GM12878 (cell line): ENCODE measurements around the gene PTPRN2. TPM values are rescaled to one million over a fixed set of nuclear protein-coding genes. Genes with fewer than 3 reads are reported as not detected.

Experiments
- ATAC-seq: fragments of 200-7000 bp; cut with Tn5 transposase; 3 replicates; pipeline ENCODE4 v1.9.1; 2020; ENCODE audit warnings: mild to moderate bottlenecking, moderate library complexity
- BruUV-seq: library from RNA; stranded (reverse); fragments of 400-500 nt; replicated peaks from 2 replicates; lab custom pipeline; 2021; lab: Mats Ljungman, UMichigan
- CTCF ChIA-PET: fragments of 300-600 bp; sonication (Branson Sonifier 250); formaldehyde crosslinking; extraction: SDS; loops from one replicate; lab custom pipeline; 2021; ENCODE audit warnings: inconsistent platforms; lab: Yijun Ruan, JAX
- POLR2A ChIA-PET: fragments of 350-600 bp; formaldehyde crosslinking; extraction: SDS; loops from one replicate; lab custom pipeline; 2021; ENCODE audit warnings: inconsistent platforms; lab: Charles Lee
- RAD21 ChIA-PET: fragments of 300-600 bp; sonication (Branson Sonifier 250); formaldehyde crosslinking; loops from one replicate; lab custom pipeline; 2023; ENCODE audit warnings: antibody characterized with exemption; ENCODE audit not compliant: unreplicated experiment; lab: Charles Lee
- SMC1A ChIA-PET: fragments of 300-600 bp; sonication (Branson Sonifier 250); formaldehyde crosslinking; loops from one replicate; lab custom pipeline; 2023; ENCODE audit not compliant: unreplicated experiment, uncharacterized antibody; lab: Charles Lee
- DNase-seq: peaks from one replicate; pipeline ENCODE4 v3.0.0-alpha.2; 2011; ENCODE audit warnings: low read depth, low spot score
- FAIRE-seq: peaks from 3 replicates; lab custom pipeline; 2011; peaks lifted over from hg19 to GRCh38; lab: Jason Lieb, UNC
- H2AFZ ChIP-seq: 2 replicates; pipeline ENCODE4 v1.6.0; 2011; ENCODE audit warnings: low read depth, low read length, control low read depth; ENCODE audit not compliant: control insufficient read depth
- H3K27ac ChIP-seq: 2 replicates; pipeline ENCODE4 v1.5.1; 2011; ENCODE audit warnings: control low read depth; ENCODE audit not compliant: control insufficient read depth, insufficient read depth
- H3K27me3 ChIP-seq, 2 experiments: replicated peaks in 1 of 2; 2 replicates each; pipeline versions ENCODE4 v1.6.0 to v1.6.1; 2011; ENCODE audit warnings: low read length in 1 of 2; ENCODE audit not compliant: control insufficient read depth in 2 of 2, insufficient read depth in 2 of 2
- H3K36me3 ChIP-seq, 2 experiments: 2 replicates each; pipeline ENCODE4 v1.5.1; 2011; ENCODE audit warnings: low read length in 1 of 2; ENCODE audit not compliant: control insufficient read depth in 2 of 2, insufficient read depth in 2 of 2
- H3K4me1 ChIP-seq: 2 replicates; pipeline ENCODE4 v1.6.1; 2011; ENCODE audit warnings: mild to moderate bottlenecking, low read length, moderate library complexity, mixed read lengths; ENCODE audit not compliant: control insufficient read depth, insufficient read depth
- H3K4me2 ChIP-seq: 2 replicates; pipeline ENCODE4 v1.6.0; 2011; ENCODE audit warnings: control low read depth; ENCODE audit not compliant: control insufficient read depth, insufficient read depth
- H3K4me3 ChIP-seq: fragments of 200-600 bp; sonication (generic); 2 replicates; pipeline ENCODE4 v1.5.1; 2016
- H3K79me2 ChIP-seq: 2 replicates; pipeline ENCODE4 v1.6.0; 2011; ENCODE audit warnings: low read length; ENCODE audit not compliant: control insufficient read depth, insufficient read depth
- H3K9ac ChIP-seq: 2 replicates; pipeline ENCODE4 v1.8.0; 2011; ENCODE audit warnings: low read length, control low read depth, mixed read lengths; ENCODE audit not compliant: control insufficient read depth, insufficient read depth
- H3K9me3 ChIP-seq: replicated peaks from 3 replicates; pipeline ENCODE4 v1.5.1; 2011; ENCODE audit warnings: mild to moderate bottlenecking, low read length; ENCODE audit not compliant: control insufficient read depth, insufficient read depth
- H4K20me1 ChIP-seq: 2 replicates; pipeline ENCODE4 v1.6.0; 2011; ENCODE audit not compliant: control insufficient read depth, insufficient read depth
- CREM ChIP-seq: IDR thresholded peaks from 2 replicates; pipeline ENCODE4 v1.6.1; 2014; ENCODE audit warnings: antibody characterized with exemption, low read depth
- JUNB ChIP-seq: IDR thresholded peaks from 2 replicates; pipeline ENCODE4 v1.6.1; 2016; ENCODE audit warnings: antibody characterized with exemption, mild to moderate bottlenecking
- KLF5 ChIP-seq: fragments of 450-650 bp; IDR thresholded peaks from 2 replicates; pipeline ENCODE4 v1.6.1; 2014; ENCODE audit warnings: mild to moderate bottlenecking; ENCODE audit not compliant: partially characterized antibody
- MYC ChIP-seq: IDR thresholded peaks from 2 replicates; pipeline ENCODE4 v1.6.1; 2011; ENCODE audit warnings: mild to moderate bottlenecking, low read length, moderate library complexity, inconsistent platforms; ENCODE audit not compliant: insufficient read depth, insufficient replicate concordance, insufficient read length, severe bottlenecking
- NFYB ChIP-seq: IDR thresholded peaks from 2 replicates; pipeline ENCODE4 v1.6.1; 2011; ENCODE audit warnings: low read depth, mild to moderate bottlenecking, low read length, improper control_type of control experiment, moderate library complexity; ENCODE audit not compliant: insufficient read depth
- RFX5 ChIP-seq: IDR thresholded peaks from 2 replicates; pipeline ENCODE4 v1.6.1; 2011; ENCODE audit warnings: low read depth, low read length, improper control_type of control experiment
- SIN3A ChIP-seq: IDR thresholded peaks from 2 replicates; pipeline ENCODE4 v1.6.1; 2012; ENCODE audit warnings: low read depth, low read length, improper control_type of control experiment
- WGBS: methylation state at CpG from one replicate; pipeline ENCODE4 v1.1.6; 2016; ENCODE audit warnings: low lambda C conversion rate; ENCODE audit not compliant: insufficient replicate concordance, insufficient coverage; ENCODE audit errors: missing lambda C conversion rate; 5-methylcytosine and 5-hydroxymethylcytosine counted together
- in situ Hi-C: fragments of 300-500 bp; cut with MboI; formaldehyde crosslinking; loops from 9 replicates; pipeline ENCODE4 v1.14.3; 2018; ENCODE audit warnings: mixed read lengths
- intact Hi-C: fragments of 100-400 bp; cut with micrococcal nuclease; formaldehyde crosslinking; loops from one replicate; pipeline ENCODE4 v1.14.2; 2022; ENCODE audit not compliant: unreplicated experiment
- polyA plus RNA-seq, 11 experiments: library from polyadenylated mRNA; depleted of rRNA in 4 of 11; unstranded in 6 of 11; stranded (reverse) in 5 of 11; fragments of >200 nt; fragmentation: Nextera tagmentation in 4 of 11; fragmentation: Illumina TruSeq in 1 of 11; extraction: Ambion mirVana in 4 of 11; extraction: Trizol in 1 of 11; gene quantifications; 1 replicate in 1 of 11; 2 replicates in 10 of 11; pipeline versions ENCODE4 v1.2.1 to v1.2.3, GENCODE V29; 2011 to 2016; ENCODE audit warnings: inconsistent platforms in 2 of 11, missing spikeins in 2 of 11, low read depth in 1 of 11
- total RNA-seq, 4 experiments: library from RNA; depleted of rRNA in 3 of 4; stranded (reverse); fragments of >200 nt in 3 of 4; fragmentation: Illumina TruSeq in 1 of 4; extraction: Trizol in 1 of 4; gene quantifications; 2 replicates each; pipeline versions ENCODE4 v1.2.1 to v1.2.3, GENCODE V29; 2013 to 2021
- TF ChIP-seq, protein P1 (sequence below), 3 experiments: IDR thresholded peaks in 2 of 3; conservative IDR thresholded peaks in 1 of 3; 2 replicates each; pipeline ENCODE4 v1.5.1; 2011; ENCODE audit warnings: low read depth in 3 of 3, low read length in 3 of 3, mild to moderate bottlenecking in 3 of 3, control low read depth in 2 of 3, moderate library complexity in 2 of 3, inconsistent platforms in 1 of 3, mixed read lengths in 1 of 3; ENCODE audit not compliant: control insufficient read depth in 2 of 3, insufficient read depth in 1 of 3; ENCODE audit errors: extremely low read depth in 1 of 3
- TF ChIP-seq, protein P2 (sequence below): fragments of 450-650 bp; formaldehyde crosslinking; IDR thresholded peaks from 2 replicates; pipeline ENCODE4 v1.5.0; 2022; ENCODE audit warnings: mild to moderate bottlenecking, missing genetic modification characterization
- TF ChIP-seq, protein P3 (sequence below): fragments of 450-650 bp; IDR thresholded peaks from 2 replicates; pipeline ENCODE4 v1.6.1; 2018; ENCODE audit warnings: mild to moderate bottlenecking, low read depth, moderate library complexity; ENCODE audit not compliant: partially characterized antibody

Gene PTPRN2
- total and polyA plus RNA-seq, 10 of the 15 experiments (the other 5 are each of a cell fraction or from before 2014, with no cell fraction given): 5.4 TPM; not detected in 9

DNA sequence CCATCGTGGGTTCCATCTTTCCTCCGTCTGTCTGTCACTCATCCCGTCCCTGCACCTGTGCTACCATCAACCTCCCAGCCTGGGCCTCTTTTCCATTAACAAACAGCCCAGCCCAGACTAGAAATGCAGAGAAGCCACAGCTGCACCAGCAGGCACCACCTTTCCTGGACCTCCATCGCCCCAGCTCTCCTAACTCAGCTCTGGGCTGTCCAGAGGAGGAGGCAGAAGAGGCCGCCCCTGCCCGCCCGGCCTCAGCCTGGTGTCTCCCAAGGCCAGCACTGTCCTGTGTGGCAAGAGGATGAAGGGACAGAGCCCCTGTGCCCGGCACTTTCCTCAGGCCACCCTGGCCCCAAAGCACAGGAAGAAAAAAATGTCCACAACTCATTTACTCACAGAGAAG is 225.6 kb downstream of the PTPRN2 start:
- no TSS peak for BruUV-seq
- no peak for FAIRE-seq
- SMC1A ChIA-PET: no interaction called here

More for the DNA sequence above, 225.6 kb downstream of the PTPRN2 start:
- RAD21 ChIA-PET: no interaction called here
- Histone ChIP-seq H3K9me3 (no peaks in the 10 kb centered on the region; the same call in 2 of the 3 replicates), H2AFZ (no peak overlapping the region), H3K27ac (no peak overlapping the region), H3K9ac (no peak overlapping the region), H3K4me3 (no peak overlapping the region), H3K36me3 (no peaks in the 10 kb centered on the region), H3K4me2 (no peak overlapping the region), H3K4me1 (no peaks in the 10 kb centered on the region), H3K79me2 (no peaks in the 10 kb centered on the region), H3K27me3 (no peaks in the 10 kb centered on the region), H4K20me1 (no peaks in the 10 kb centered on the region)
- ATAC-seq: no peak
- no peak for DNase-seq
- WGBS: 40% methylated on average over 8 of the region's 8 CpGs
- CTCF ChIA-PET: no interaction called here
- POLR2A ChIA-PET: no interaction called here
- TF ChIP-seq, protein P1, sequence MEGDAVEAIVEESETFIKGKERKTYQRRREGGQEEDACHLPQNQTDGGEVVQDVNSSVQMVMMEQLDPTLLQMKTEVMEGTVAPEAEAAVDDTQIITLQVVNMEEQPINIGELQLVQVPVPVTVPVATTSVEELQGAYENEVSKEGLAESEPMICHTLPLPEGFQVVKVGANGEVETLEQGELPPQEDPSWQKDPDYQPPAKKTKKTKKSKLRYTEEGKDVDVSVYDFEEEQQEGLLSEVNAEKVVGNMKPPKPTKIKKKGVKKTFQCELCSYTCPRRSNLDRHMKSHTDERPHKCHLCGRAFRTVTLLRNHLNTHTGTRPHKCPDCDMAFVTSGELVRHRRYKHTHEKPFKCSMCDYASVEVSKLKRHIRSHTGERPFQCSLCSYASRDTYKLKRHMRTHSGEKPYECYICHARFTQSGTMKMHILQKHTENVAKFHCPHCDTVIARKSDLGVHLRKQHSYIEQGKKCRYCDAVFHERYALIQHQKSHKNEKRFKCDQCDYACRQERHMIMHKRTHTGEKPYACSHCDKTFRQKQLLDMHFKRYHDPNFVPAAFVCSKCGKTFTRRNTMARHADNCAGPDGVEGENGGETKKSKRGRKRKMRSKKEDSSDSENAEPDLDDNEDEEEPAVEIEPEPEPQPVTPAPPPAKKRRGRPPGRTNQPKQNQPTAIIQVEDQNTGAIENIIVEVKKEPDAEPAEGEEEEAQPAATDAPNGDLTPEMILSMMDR (IDR thresholded peaks at IDR 0.05 in 2 of 3, conservative IDR thresholded peaks at IDR 0.05 in 1 of 3; ENCODE audit: control insufficient read depth in 2 of 3, extremely low read depth in 1 of 3, insufficient read depth in 1 of 3, low read depth in 3 of 3, low read length in 3 of 3): no peak
- TF ChIP-seq NFYB (no peak), KLF5 (no peak), SIN3A (no peak), MYC (no peak), RFX5 (no peak), CREM (no peak), JUNB (no peak)
- TF ChIP-seq, protein P2, sequence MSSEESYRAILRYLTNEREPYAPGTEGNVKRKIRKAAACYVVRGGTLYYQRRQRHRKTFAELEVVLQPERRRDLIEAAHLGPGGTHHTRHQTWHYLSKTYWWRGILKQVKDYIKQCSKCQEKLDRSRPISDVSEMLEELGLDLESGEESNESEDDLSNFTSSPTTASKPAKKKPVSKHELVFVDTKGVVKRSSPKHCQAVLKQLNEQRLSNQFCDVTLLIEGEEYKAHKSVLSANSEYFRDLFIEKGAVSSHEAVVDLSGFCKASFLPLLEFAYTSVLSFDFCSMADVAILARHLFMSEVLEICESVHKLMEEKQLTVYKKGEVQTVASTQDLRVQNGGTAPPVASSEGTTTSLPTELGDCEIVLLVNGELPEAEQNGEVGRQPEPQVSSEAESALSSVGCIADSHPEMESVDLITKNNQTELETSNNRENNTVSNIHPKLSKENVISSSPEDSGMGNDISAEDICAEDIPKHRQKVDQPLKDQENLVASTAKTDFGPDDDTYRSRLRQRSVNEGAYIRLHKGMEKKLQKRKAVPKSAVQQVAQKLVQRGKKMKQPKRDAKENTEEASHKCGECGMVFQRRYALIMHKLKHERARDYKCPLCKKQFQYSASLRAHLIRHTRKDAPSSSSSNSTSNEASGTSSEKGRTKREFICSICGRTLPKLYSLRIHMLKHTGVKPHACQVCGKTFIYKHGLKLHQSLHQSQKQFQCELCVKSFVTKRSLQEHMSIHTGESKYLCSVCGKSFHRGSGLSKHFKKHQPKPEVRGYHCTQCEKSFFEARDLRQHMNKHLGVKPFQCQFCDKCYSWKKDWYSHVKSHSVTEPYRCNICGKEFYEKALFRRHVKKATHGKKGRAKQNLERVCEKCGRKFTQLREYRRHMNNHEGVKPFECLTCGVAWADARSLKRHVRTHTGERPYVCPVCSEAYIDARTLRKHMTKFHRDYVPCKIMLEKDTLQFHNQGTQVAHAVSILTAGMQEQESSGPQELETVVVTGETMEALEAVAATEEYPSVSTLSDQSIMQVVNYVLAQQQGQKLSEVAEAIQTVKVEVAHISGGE (CRISPR knock-in tag): no peak
- TF ChIP-seq, protein P3, sequence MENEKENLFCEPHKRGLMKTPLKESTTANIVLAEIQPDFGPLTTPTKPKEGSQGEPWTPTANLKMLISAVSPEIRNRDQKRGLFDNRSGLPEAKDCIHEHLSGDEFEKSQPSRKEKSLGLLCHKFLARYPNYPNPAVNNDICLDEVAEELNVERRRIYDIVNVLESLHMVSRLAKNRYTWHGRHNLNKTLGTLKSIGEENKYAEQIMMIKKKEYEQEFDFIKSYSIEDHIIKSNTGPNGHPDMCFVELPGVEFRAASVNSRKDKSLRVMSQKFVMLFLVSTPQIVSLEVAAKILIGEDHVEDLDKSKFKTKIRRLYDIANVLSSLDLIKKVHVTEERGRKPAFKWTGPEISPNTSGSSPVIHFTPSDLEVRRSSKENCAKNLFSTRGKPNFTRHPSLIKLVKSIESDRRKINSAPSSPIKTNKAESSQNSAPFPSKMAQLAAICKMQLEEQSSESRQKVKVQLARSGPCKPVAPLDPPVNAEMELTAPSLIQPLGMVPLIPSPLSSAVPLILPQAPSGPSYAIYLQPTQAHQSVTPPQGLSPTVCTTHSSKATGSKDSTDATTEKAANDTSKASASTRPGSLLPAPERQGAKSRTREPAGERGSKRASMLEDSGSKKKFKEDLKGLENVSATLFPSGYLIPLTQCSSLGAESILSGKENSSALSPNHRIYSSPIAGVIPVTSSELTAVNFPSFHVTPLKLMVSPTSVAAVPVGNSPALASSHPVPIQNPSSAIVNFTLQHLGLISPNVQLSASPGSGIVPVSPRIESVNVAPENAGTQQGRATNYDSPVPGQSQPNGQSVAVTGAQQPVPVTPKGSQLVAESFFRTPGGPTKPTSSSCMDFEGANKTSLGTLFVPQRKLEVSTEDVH: no peak
- intact Hi-C loops: no loop called here
- in situ Hi-C loops: no loop called here
